Activated CD8-positive, alpha-beta memory T cell treated with anti-CD3 and anti-CD28 coated beads for 48 hours (primary cell): ENCODE measurements around the gene SRCIN1.
"Not testable (repeated sequence)": the region's sequence is repeated elsewhere in the genome, so short reads cannot be mapped to it uniquely, and the experiment has no call there.

Experiments used
- DNase-seq, 3 experiments: peaks; one replicate each; pipeline ENCODE4 v3.0.0-alpha.2; 2020; ENCODE audit warnings: low read depth in 2 of 3, low spot score in 2 of 3

SRCIN1 gene

GRCh38 chr17:38605841-38606645 is at the start of gene SRCIN1:
Gene SRCIN1 (minus strand): TSS chr17:38605952. CDS start chr17:38605705, 247 bp downstream.
- peak in 2 of 3 experiments; percentile 48 to 63 for DNase-seq

- no peak for DNase-seq
Observed at GRCh38 chr17:38654411-38655398, 49.0 kb upstream of the SRCIN1 start.

- DNase-seq: no peak
Observed at GRCh38 chr17:38653679-38654078, 47.9 kb upstream of the SRCIN1 start.

GRCh38 chr17:38653230-38653629 is 47.5 kb upstream of the SRCIN1 start:
- no peak for DNase-seq

GRCh38 chr17:38650653-38651173 is 45.0 kb upstream of the SRCIN1 start:
- not testable (repeated sequence) for DNase-seq

- DNase-seq: no peak
Observed at GRCh38 chr17:38637951-38638350, 32.2 kb upstream of the SRCIN1 start.

GRCh38 chr17:38636054-38636453 is 30.3 kb upstream of the SRCIN1 start:
- DNase-seq: no peak

- DNase-seq: no peak
Observed at GRCh38 chr17:38632334-38632733, 26.6 kb upstream of the SRCIN1 start.

- DNase-seq: no peak
Observed at GRCh38 chr17:38628441-38628840, 22.7 kb upstream of the SRCIN1 start.

GRCh38 chr17:38627957-38628356 is 22.2 kb upstream of the SRCIN1 start:
- DNase-seq: no peak

- DNase-seq: not testable (repeated sequence)
Observed at GRCh38 chr17:38626606-38627226, 21.0 kb upstream of the SRCIN1 start.

- DNase-seq: no peak
Observed at GRCh38 chr17:38625482-38625881, 19.7 kb upstream of the SRCIN1 start.

GRCh38 chr17:38624782-38625355 is 19.1 kb upstream of the SRCIN1 start:
- not testable (repeated sequence) for DNase-seq

- DNase-seq: no peak
Observed at GRCh38 chr17:38621538-38621937, 15.8 kb upstream of the SRCIN1 start.

- DNase-seq: no peak
Observed at GRCh38 chr17:38620551-38621277, 15.0 kb upstream of the SRCIN1 start.

- no peak for DNase-seq
Observed at GRCh38 chr17:38619937-38620550, 14.3 kb upstream of the SRCIN1 start.

- DNase-seq: no peak
Observed at GRCh38 chr17:38619451-38619795, 13.7 kb upstream of the SRCIN1 start.

GRCh38 chr17:38617967-38618760 is 12.4 kb upstream of the SRCIN1 start:
- DNase-seq: no peak
